ENCODE data around the gene MCM7. TPM values are rescaled to one million over a fixed set of nuclear protein-coding genes. Genes with fewer than 3 reads are reported as not detected.

The MCM7 gene
- total RNA-seq, 2 donors from 2014 or later: 248 to 526 TPM

GRCh38 chr7:100061518-100062193 lies 39.5 kb downstream of the MCM7 start:
- DNase-seq (ENCODE audit: low spot score) (no peak), ATAC-seq (no peak)
- Mint-ChIP-seq H3K36me3 (no peaks in the 10 kb centered on the region), H3K27ac (no peak overlapping the region), H3K9me3 (no peaks in the 10 kb centered on the region), H3K27me3 (no peaks in the 10 kb centered on the region), H3K4me3 (no peak overlapping the region), H3K4me1 (ENCODE audit: low read depth in 2 of 2) (no peaks in the 10 kb centered on the region)

DNA sequence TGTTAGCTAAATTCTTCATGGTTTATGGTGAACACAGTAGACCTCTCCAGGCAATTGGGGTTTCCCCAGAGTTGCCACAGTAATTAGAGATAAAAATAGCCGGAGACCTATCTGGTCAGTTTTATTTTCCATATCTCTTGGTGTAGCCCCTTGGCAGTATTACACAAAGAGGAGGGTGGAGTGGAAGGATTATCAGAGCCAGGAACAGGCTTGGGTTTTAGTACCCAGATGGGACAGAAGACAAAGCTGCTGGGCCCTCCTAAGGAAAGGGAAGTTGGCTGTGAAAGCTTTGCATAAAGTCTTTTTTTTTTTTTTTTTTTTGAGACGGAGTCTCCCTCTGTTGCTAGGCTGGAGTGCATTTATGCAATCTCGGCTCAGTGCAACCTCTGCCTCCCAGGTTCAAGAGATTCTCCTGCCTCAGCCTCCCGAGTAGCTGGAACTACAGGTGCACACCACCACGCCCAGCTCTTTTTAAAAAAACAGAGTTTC lies 41.9 kb downstream of the MCM7 start:
- no peaks in the 10 kb centered on the region for H3K4me1 Mint-ChIP-seq (ENCODE audit: low read depth in 2 of 2)
- no peaks in the 10 kb centered on the region for H3K36me3 Mint-ChIP-seq
- no peak overlapping the region for H3K27ac Mint-ChIP-seq
- no peaks in the 10 kb centered on the region for H3K9me3 Mint-ChIP-seq
- no peak for DNase-seq (ENCODE audit: low spot score)
- H3K4me3 Mint-ChIP-seq: no peak overlapping the region
- no peak for ATAC-seq
- no peaks in the 10 kb centered on the region for H3K27me3 Mint-ChIP-seq

DNA sequence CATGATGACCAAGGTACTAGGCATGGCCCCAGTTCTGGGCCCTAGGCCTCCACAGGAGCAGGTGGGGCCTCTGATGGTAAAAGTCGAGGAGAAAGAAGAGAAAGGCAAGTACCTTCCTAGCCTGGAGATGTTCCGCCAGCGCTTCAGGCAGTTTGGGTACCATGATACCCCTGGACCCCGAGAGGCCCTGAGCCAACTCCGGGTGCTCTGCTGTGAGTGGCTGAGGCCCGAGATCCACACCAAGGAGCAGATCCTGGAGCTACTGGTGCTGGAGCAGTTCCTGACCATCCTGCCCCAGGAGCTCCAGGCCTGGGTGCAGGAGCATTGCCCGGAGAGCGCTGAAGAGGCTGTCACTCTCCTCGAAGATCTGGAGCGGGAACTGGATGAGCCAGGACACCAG lies 44.2 kb downstream of the MCM7 start:
- Mint-ChIP-seq H3K4me1 (ENCODE audit: low read depth in 2 of 2) (no peaks in the 10 kb centered on the region), H3K4me3 (no peak overlapping the region), H3K9me3 (no peaks in the 10 kb centered on the region), H3K27me3 (no peaks in the 10 kb centered on the region), H3K36me3 (no peaks in the 10 kb centered on the region), H3K27ac (no peak overlapping the region)
- DNase-seq (ENCODE audit: low spot score) (no peak), ATAC-seq (no peak)

DNA sequence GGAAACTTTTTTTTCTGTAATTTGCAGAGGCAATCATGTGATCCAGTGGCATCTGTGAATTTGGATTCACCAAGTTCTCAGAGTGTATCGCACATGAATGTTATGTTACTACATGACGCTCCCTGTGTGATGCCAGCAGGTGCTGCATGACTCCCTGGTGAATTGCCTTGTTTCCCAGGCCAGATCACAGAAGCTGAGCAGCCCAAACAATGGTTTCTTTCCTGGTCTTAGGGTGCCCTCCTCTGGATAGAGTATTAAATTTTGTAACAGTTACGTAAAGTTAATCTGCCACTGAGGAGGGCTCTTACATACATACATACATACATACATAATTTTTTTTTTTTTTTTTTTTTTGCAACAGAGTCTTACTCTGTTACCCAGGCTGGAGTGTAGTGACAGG lies 48.0 kb downstream of the MCM7 start:
- DNase-seq (ENCODE audit: low spot score) (no peak), ATAC-seq (no peak)
- H3K36me3 Mint-ChIP-seq: no peaks in the 10 kb centered on the region
- H3K4me1 Mint-ChIP-seq (ENCODE audit: low read depth in 2 of 2): peaks cover 7 to 17% of the 10 kb centered on the region in 2 donors
- no peaks in the 10 kb centered on the region for H3K9me3 Mint-ChIP-seq
- no peak overlapping the region for H3K27ac Mint-ChIP-seq
- H3K27me3 Mint-ChIP-seq: no peaks in the 10 kb centered on the region
- no peak overlapping the region for H3K4me3 Mint-ChIP-seq

DNA sequence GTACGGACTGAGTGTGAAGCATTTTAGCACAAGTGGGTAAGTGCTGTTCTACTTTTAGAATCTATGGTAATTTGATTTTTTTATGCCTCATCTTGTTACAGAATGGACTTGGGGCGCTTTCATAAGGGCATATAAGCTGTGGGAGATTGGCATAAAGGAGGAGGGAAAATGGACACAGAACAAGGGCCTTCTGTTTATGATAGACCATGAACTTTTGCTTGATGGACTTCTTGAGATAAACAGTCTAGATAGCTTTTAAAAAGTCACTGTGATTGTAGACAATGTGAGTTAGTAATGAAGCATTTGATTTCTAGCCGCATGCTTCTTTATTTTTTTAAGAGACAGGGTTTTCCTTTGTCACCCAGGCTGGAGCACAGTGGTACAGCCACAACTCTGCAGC lies 49.6 kb downstream of the MCM7 start:
- H3K4me3 Mint-ChIP-seq: peak overlapping the region; percentile 13
- no peak for DNase-seq (ENCODE audit: low spot score)
- peaks cover 7 to 17% of the 10 kb centered on the region in 2 donors for H3K4me1 Mint-ChIP-seq (ENCODE audit: low read depth in 2 of 2)
- no peak for ATAC-seq
- H3K27ac Mint-ChIP-seq: no peak overlapping the region
- H3K27me3 Mint-ChIP-seq: no peaks in the 10 kb centered on the region
- no peaks in the 10 kb centered on the region for H3K36me3 Mint-ChIP-seq
- no peaks in the 10 kb centered on the region for H3K9me3 Mint-ChIP-seq

DNA sequence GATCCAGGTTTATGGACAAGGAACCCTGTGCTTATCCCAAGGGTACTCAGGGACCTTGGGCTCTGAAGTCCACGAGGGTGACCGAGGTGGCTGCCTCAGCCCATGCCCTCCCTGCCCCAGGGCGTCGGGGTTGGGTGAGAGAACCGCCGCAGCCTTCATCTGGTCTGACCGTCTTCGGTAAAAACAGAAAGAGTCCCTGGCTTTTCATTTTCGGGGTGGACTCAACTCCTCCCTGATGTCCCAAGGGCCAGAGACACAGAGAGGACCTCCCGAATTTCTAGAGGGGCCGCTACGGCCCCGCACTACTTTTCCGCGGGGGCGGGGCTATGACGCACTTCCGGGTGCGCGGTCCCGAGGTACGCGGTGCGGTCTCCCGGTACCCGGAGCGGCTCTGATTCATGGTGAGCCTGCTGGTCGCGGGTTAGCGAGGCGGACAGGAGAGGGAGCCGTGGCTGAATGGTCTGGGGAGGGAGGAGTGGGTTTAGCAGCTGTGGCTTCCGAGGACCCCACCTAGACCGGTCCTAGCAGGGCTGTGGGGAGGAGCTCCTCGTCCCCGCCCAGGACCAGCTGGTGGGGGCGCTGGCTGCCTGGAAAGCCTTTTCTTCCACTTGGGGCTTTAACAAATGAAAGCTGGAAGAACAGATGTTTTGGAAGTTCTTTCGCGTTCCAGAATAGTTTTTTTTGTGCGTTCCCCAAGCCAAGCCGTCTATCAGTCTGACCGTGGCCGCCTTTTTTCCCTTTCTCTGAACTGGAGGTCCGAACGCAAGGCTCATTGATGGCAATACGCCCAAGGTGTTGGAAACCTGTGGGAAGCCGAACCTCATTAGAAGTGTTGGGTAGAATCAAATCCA lies 51.5 kb downstream of the MCM7 start, which contains the start of gene ZSCAN21:
TSS of gene ZSCAN21 (plus strand) at position 334 of the 851 bp plus-strand sequence. CDS start 7,233 bp downstream, outside the sequence.
- no peaks in the 10 kb centered on the region for H3K9me3 Mint-ChIP-seq
- no peaks in the 10 kb centered on the region for H3K27me3 Mint-ChIP-seq
- peak within 1 kb of the TSS; percentile 87 for H3K4me3 Mint-ChIP-seq
- peak; percentile 82 for DNase-seq (ENCODE audit: low spot score)
- H3K4me1 Mint-ChIP-seq (ENCODE audit: low read depth in 2 of 2): peaks cover 7 to 19% of the 10 kb centered on the region in 2 donors
- peak; percentile 97 for ATAC-seq
- H3K27ac Mint-ChIP-seq: peak within 1 kb of the TSS; percentile 70 to 93
- no peaks in the 10 kb centered on the region for H3K36me3 Mint-ChIP-seq

GRCh38 chr7:100048680-100049079 lies 52.5 kb downstream of the MCM7 start:
- H3K9me3 Mint-ChIP-seq: no peaks in the 10 kb centered on the region
- DNase-seq (ENCODE audit: low spot score) (no peak), ATAC-seq (no peak)
- no peaks in the 10 kb centered on the region for H3K36me3 Mint-ChIP-seq
- H3K4me3 Mint-ChIP-seq: peak overlapping the region; percentile 45
- H3K27ac Mint-ChIP-seq: no peak overlapping the region
- peaks cover 7 to 23% of the 10 kb centered on the region in 2 donors for H3K4me1 Mint-ChIP-seq (ENCODE audit: low read depth in 2 of 2)
- H3K27me3 Mint-ChIP-seq: no peaks in the 10 kb centered on the region

DNA sequence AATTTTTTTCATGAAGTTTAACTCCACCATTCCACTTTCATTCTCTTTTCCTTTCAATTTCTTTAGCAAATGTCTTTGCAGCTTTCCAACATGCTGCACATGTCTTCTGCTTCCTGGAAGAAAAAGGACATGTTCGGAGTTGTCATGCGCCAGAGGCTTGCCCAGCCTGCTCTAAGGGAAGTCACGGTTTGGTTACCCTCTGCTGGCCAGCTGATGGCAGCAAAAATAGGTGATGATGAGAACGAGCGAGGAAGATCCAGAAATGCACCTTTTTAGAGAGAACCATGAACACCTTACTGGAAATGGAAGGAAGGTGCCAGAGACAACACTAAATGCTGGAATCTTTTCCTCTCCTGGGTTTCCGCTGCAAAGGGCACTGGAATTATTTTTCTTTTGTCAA lies 56.5 kb downstream of the MCM7 start:
- Mint-ChIP-seq H3K4me1 (ENCODE audit: low read depth in 2 of 2) (peaks cover 6 to 16% of the 10 kb centered on the region in 2 donors), H3K9me3 (no peaks in the 10 kb centered on the region), H3K4me3 (no peak overlapping the region), H3K27me3 (no peaks in the 10 kb centered on the region), H3K27ac (no peak overlapping the region), H3K36me3 (no peaks in the 10 kb centered on the region)
- DNase-seq (ENCODE audit: low spot score) (no peak), ATAC-seq (no peak)

Other genes with a start within 250 kb of the MCM7 start
- gene OR2AE1, start 224.4 kb downstream of the MCM7 start, total RNA-seq: under 1 TPM in 1 of 2 donors, not detected in 1; 0.36 TPM
- gene TRIM4, start 181.9 kb downstream of the MCM7 start, total RNA-seq: 10 to 100 TPM; 29.9 to 30.8 TPM
- gene GJC3, start 171.8 kb downstream of the MCM7 start, total RNA-seq: not detected
- not detected for gene AZGP1, start 125.4 kb downstream of the MCM7 start, total RNA-seq
- 10 to 100 TPM; 64.9 to 70.6 TPM for gene ZKSCAN1, start 85.8 kb downstream of the MCM7 start, total RNA-seq
- 10 to 100 TPM in 1 of 2 donors, 1 to 10 TPM in 1; 8.7 to 11.0 TPM for gene ZSCAN21, start 51.6 kb downstream of the MCM7 start, total RNA-seq
- 10 to 100 TPM; 19.6 to 33.6 TPM for gene ZNF3, start 19.7 kb downstream of the MCM7 start, total RNA-seq
- 10 to 100 TPM; 81.8 to 88.8 TPM for gene COPS6, start 12.4 kb downstream of the MCM7 start, total RNA-seq
- 10 to 100 TPM in 1 of 2 donors, 1 to 10 TPM in 1; 8.9 to 16.9 TPM for gene AP4M1, start 246 bp upstream of the MCM7 start, total RNA-seq
- gene TAF6, start 18.0 kb upstream of the MCM7 start, total RNA-seq: 10 to 100 TPM; 46.3 to 69.1 TPM
- gene CNPY4, start 18.2 kb upstream of the MCM7 start, total RNA-seq: 10 to 100 TPM; 17.5 to 19.1 TPM
- gene MBLAC1, start 25.6 kb upstream of the MCM7 start, total RNA-seq: 1 to 10 TPM; 3.4 to 6.5 TPM
- gene LAMTOR4, start 47.5 kb upstream of the MCM7 start, total RNA-seq: 100 to 1,000 TPM; 124 to 145 TPM
- 10 to 100 TPM; 46.2 to 52.7 TPM for gene TRAPPC14, start 57.3 kb upstream of the MCM7 start, total RNA-seq
- 1 to 10 TPM in 1 of 2 donors, under 1 TPM in 1; 0.57 to 1.1 TPM for gene GAL3ST4, start 67.2 kb upstream of the MCM7 start, total RNA-seq
- gene GPC2, start 76.0 kb upstream of the MCM7 start, total RNA-seq: 1 to 10 TPM; 2.6 to 2.7 TPM
- 10 to 100 TPM; 13.7 to 24.4 TPM for gene STAG3, start 76.5 kb upstream of the MCM7 start, total RNA-seq
- 10 to 100 TPM; 32.2 to 43.9 TPM for gene PVRIG, start 118.6 kb upstream of the MCM7 start, total RNA-seq
- not detected for gene SPDYE3, start 206.3 kb upstream of the MCM7 start, total RNA-seq